GM12873 (cell line): Measurements from ENCODE around the gene TBC1D19.

ENCODE experiments used
- CTCF ChIP-seq: IDR thresholded peaks from 2 replicates; pipeline ENCODE4 v1.5.1; 2012; ENCODE audit warnings: low read depth, mild to moderate bottlenecking, moderate library complexity, low read length, control low read depth; ENCODE audit not compliant: insufficient read depth; ENCODE audit errors: missing control alignments

TBC1D19 gene

GRCh38 chr4:26741491-26741871 lies 157.6 kb downstream of the TBC1D19 start:
- TF ChIP-seq CTCF: no peak

- no peak for TF ChIP-seq CTCF
These were observed 162.9 kb downstream of the TBC1D19 start for GRCh38 chr4:26746802-26747213.

- no peak for TF ChIP-seq CTCF
These were observed 164.9 kb downstream of the TBC1D19 start for GRCh38 chr4:26748811-26749210.

- no peak for TF ChIP-seq CTCF
These were observed 166.0 kb downstream of the TBC1D19 start for GRCh38 chr4:26749867-26750266.

- TF ChIP-seq CTCF: no peak
These were observed 167.1 kb downstream of the TBC1D19 start for GRCh38 chr4:26751004-26751403.

- TF ChIP-seq CTCF: no peak
These were observed 168.0 kb downstream of the TBC1D19 start for GRCh38 chr4:26751838-26752237.

- TF ChIP-seq CTCF: no peak
These were observed 169.3 kb downstream of the TBC1D19 start for GRCh38 chr4:26753187-26753586.
